ENCODE measurements around the gene AAMDC.

The AAMDC gene

DNA sequence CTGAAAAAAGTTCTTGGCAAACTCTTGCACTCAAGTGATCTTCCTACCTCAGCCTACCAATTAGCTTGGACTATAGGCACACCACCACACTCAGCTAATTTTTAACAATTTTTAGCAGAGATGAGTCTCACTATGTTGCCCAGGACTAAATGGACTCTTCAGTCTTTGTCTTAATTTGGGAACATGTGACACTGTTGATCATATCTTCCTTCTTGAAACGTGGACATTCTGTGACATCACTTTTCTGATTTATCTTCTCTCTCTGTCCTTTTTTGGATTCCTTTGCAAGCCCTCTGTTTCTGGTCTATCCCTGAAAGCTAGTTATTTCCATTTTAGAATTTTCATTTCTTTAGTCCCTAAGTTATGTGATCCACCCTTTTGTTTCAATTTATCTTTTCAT, 42.4 kb upstream of the AAMDC start (continued):
- TF ChIP-seq, protein P1, sequence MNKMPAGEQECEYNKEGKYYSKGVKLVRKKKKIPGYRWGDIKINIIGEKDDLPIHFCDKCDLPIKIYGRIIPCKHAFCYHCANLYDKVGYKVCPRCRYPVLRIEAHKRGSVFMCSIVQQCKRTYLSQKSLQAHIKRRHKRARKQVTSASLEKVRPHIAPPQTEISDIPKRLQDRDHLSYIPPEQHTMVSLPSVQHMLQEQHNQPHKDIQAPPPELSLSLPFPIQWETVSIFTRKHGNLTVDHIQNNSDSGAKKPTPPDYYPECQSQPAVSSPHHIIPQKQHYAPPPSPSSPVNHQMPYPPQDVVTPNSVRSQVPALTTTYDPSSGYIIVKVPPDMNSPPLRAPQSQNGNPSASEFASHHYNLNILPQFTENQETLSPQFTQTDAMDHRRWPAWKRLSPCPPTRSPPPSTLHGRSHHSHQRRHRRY (tag by site-specific recombination; IDR thresholded peaks at IDR 0.05), result no peak
- TF ChIP-seq RBAK (tag by site-specific recombination; IDR thresholded peaks at IDR 0.05), result no peak

DNA sequence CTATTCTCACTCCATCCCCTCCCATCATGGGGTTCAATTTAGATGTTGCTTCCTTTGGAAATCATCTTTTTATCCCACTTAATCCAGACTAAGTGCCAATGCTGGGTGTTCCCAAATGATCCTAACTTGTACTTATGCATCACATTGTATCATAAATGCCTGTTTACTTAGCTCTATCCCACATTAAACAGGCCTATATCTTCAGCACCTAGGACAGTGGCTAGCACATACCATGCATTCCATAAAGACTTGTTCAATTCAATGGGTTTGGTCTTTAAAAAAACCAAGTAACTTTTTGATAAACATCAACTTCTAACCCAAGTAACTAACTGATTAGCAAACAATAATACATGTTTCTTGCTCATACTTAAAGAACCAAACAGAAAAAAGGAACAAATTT, 41.0 kb upstream of the AAMDC start:
- ChIA-PET CTCF (interaction anchor here (0.7 kb wide), 1 partner anchor 228 kb away, joined by 4 read pairs; no protein-coding TSS in a partner anchor), POLR2A (interaction anchor here (0.5 kb wide), 1 partner anchor 259 kb away, joined by 4 read pairs; no protein-coding TSS in a partner anchor)
- H3K36me3 ChIP-seq (ENCODE audit: control insufficient read depth in 2 of 2, insufficient read depth in 1 of 2, low read length in 2 of 2), result no peaks in the 10 kb centered on the region
- no peak overlapping the region for H3K4me3 ChIP-seq (ENCODE audit: low read depth, low read length)
- H3K9me3 ChIP-seq (ENCODE audit: control insufficient read depth, insufficient read depth, low read depth, low read length), result no peaks in the 10 kb centered on the region
- no peaks in the 10 kb centered on the region for H3K4me1 ChIP-seq (ENCODE audit: control insufficient read depth, insufficient read depth, low read length)
- TF ChIP-seq, protein P2, sequence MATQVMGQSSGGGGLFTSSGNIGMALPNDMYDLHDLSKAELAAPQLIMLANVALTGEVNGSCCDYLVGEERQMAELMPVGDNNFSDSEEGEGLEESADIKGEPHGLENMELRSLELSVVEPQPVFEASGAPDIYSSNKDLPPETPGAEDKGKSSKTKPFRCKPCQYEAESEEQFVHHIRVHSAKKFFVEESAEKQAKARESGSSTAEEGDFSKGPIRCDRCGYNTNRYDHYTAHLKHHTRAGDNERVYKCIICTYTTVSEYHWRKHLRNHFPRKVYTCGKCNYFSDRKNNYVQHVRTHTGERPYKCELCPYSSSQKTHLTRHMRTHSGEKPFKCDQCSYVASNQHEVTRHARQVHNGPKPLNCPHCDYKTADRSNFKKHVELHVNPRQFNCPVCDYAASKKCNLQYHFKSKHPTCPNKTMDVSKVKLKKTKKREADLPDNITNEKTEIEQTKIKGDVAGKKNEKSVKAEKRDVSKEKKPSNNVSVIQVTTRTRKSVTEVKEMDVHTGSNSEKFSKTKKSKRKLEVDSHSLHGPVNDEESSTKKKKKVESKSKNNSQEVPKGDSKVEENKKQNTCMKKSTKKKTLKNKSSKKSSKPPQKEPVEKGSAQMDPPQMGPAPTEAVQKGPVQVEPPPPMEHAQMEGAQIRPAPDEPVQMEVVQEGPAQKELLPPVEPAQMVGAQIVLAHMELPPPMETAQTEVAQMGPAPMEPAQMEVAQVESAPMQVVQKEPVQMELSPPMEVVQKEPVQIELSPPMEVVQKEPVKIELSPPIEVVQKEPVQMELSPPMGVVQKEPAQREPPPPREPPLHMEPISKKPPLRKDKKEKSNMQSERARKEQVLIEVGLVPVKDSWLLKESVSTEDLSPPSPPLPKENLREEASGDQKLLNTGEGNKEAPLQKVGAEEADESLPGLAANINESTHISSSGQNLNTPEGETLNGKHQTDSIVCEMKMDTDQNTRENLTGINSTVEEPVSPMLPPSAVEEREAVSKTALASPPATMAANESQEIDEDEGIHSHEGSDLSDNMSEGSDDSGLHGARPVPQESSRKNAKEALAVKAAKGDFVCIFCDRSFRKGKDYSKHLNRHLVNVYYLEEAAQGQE (tag by site-specific recombination; IDR thresholded peaks at IDR 0.05), result peak; percentile 96
- TF ChIP-seq ZBTB1 (tag by site-specific recombination; IDR thresholded peaks at IDR 0.05) (no peak), ZNF146 (tag by site-specific recombination; IDR thresholded peaks at IDR 0.05) (no peak), MZF1 (tag by site-specific recombination; IDR thresholded peaks at IDR 0.05; ENCODE audit: borderline replicate concordance) (no peak)
- no peak overlapping the region for H3K27ac ChIP-seq (ENCODE audit: extremely low read depth, low read depth, low read length)

DNA sequence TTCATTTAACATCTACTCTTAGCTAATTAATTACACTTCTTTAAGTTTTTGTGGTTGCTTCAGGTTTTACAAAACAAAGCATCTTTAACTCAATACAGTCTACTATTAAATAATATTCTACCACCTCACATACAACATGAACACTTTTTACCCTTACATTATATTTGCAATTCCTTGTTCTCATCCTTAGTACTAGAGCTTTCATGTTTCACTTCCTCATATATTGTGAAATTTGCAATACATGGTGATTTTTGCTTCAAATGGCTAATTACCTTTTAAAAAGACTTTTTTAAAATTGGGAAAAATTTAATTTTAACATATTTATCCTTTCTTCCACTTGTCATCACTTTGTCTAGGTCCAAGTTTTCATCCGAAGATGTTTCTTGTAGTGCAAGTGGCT, 37.9 kb upstream of the AAMDC start:
- H3K27ac ChIP-seq (ENCODE audit: extremely low read depth, low read depth, low read length), result no peak overlapping the region
- H3K4me1 ChIP-seq (ENCODE audit: control insufficient read depth, insufficient read depth, low read length), result 0 out of 2 replicates have a peak, but pooled peaks cover 2% of the 10 kb centered on the region
- no peak overlapping the region for H3K4me3 ChIP-seq (ENCODE audit: low read depth, low read length)
- H3K36me3 ChIP-seq (ENCODE audit: control insufficient read depth in 2 of 2, insufficient read depth in 1 of 2, low read length in 2 of 2), result no peaks in the 10 kb centered on the region
- TF ChIP-seq, protein P3, sequence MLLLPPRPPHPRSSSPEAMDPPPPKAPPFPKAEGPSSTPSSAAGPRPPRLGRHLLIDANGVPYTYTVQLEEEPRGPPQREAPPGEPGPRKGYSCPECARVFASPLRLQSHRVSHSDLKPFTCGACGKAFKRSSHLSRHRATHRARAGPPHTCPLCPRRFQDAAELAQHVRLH (tag by site-specific recombination; IDR thresholded peaks at IDR 0.05), result no peak
- no peak for TF ChIP-seq ZNF747 (tag by site-specific recombination; IDR thresholded peaks at IDR 0.05)
- TF ChIP-seq BCL11B (tag by site-specific recombination; IDR thresholded peaks at IDR 0.05; ENCODE audit: low read depth), result no peak
- TF ChIP-seq, protein P4, sequence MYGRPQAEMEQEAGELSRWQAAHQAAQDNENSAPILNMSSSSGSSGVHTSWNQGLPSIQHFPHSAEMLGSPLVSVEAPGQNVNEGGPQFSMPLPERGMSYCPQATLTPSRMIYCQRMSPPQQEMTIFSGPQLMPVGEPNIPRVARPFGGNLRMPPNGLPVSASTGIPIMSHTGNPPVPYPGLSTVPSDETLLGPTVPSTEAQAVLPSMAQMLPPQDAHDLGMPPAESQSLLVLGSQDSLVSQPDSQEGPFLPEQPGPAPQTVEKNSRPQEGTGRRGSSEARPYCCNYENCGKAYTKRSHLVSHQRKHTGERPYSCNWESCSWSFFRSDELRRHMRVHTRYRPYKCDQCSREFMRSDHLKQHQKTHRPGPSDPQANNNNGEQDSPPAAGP (tag by site-specific recombination; IDR thresholded peaks at IDR 0.05), result no peak
- no peak for TF ChIP-seq ZEB2 (tag by site-specific recombination; IDR thresholded peaks at IDR 0.05)
- TF ChIP-seq ZNF48 (tag by site-specific recombination; IDR thresholded peaks at IDR 0.05), result no peak
- TF ChIP-seq, protein P5, sequence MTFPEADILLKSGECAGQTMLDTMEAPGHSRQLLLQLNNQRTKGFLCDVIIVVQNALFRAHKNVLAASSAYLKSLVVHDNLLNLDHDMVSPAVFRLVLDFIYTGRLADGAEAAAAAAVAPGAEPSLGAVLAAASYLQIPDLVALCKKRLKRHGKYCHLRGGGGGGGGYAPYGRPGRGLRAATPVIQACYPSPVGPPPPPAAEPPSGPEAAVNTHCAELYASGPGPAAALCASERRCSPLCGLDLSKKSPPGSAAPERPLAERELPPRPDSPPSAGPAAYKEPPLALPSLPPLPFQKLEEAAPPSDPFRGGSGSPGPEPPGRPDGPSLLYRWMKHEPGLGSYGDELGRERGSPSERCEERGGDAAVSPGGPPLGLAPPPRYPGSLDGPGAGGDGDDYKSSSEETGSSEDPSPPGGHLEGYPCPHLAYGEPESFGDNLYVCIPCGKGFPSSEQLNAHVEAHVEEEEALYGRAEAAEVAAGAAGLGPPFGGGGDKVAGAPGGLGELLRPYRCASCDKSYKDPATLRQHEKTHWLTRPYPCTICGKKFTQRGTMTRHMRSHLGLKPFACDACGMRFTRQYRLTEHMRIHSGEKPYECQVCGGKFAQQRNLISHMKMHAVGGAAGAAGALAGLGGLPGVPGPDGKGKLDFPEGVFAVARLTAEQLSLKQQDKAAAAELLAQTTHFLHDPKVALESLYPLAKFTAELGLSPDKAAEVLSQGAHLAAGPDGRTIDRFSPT (tag by site-specific recombination; IDR thresholded peaks at IDR 0.05), result no peak
- TF ChIP-seq ZNF274 (IDR thresholded peaks at IDR 0.05; ENCODE audit: low read length), result no peak
- no peak for TF ChIP-seq ZNF274 (tag by site-specific recombination; IDR thresholded peaks at IDR 0.05; ENCODE audit: borderline replicate concordance)
- TF ChIP-seq ZNF623 (tag by site-specific recombination; IDR thresholded peaks at IDR 0.05), result no peak
- TF ChIP-seq ZNF777 (tag by site-specific recombination; IDR thresholded peaks at IDR 0.05; ENCODE audit: borderline replicate concordance), result no peak
- no peak for TF ChIP-seq ZBTB48 (tag by site-specific recombination; IDR thresholded peaks at IDR 0.05)
- no peak for TF ChIP-seq ZNF792 (tag by site-specific recombination; IDR thresholded peaks at IDR 0.05)
- TF ChIP-seq, protein P6, sequence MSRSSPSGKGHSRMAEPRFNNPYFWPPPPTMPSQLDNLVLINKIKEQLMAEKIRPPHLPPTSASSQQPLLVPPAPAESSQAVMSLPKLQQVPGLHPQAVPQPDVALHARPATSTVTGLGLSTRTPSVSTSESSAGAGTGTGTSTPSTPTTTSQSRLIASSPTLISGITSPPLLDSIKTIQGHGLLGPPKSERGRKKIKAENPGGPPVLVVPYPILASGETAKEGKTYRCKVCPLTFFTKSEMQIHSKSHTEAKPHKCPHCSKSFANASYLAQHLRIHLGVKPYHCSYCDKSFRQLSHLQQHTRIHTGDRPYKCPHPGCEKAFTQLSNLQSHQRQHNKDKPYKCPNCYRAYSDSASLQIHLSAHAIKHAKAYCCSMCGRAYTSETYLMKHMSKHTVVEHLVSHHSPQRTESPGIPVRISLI (tag by site-specific recombination; IDR thresholded peaks at IDR 0.05), result no peak
- no peak for TF ChIP-seq ZBTB1 (tag by site-specific recombination; IDR thresholded peaks at IDR 0.05)
- ChIA-PET POLR2A (no interaction called here), CTCF (interaction anchor here (0.8 kb wide), 1 partner anchor 217 kb away, joined by 4 read pairs; no protein-coding TSS in a partner anchor)
- H3K9me3 ChIP-seq (ENCODE audit: control insufficient read depth, insufficient read depth, low read depth, low read length), result no peaks in the 10 kb centered on the region
